Measurements from ENCODE around the gene FIGLA.
"Not testable (repeated sequence)": the region's sequence is repeated elsewhere in the genome, so short reads cannot be mapped to it uniquely, and the experiment has no call there.

- not testable (repeated sequence) for TF ChIP-seq CTCF (IDR thresholded peaks at IDR 0.05; ENCODE audit: insufficient read depth, low read depth, low read length); EZH2 (IDR thresholded peaks at IDR 0.05; ENCODE audit: insufficient read depth, low read length)
Measured at GRCh38 chr2:70797996-70798395, 7.6 kb upstream of the FIGLA start.

All from astrocyte (in vitro differentiated cells and primary cell).